DOHH2 (cell line): ENCODE measurements around the gene WAC.

Experiments
- CTCF ChIP-seq: fragments of 200-600 bp; sonication (generic); IDR thresholded peaks from one replicate; pipeline ENCODE4 v1.5.1; 2014; ENCODE audit warnings: antibody characterized with exemption, mild to moderate bottlenecking, low read depth, low read length; ENCODE audit not compliant: poor library complexity, severe bottlenecking
- EZH2phosphoT487 ChIP-seq: fragments of 200-600 bp; sonication (generic); IDR thresholded peaks from 2 replicates; pipeline ENCODE4 v1.6.1; 2017; ENCODE audit warnings: borderline replicate concordance, mild to moderate bottlenecking, antibody characterized with exemption, low read length, moderate library complexity, mixed read lengths

- TF ChIP-seq CTCF, result no peak
- no peak for TF ChIP-seq EZH2phosphoT487
These were observed 83.6 kb downstream of the WAC start for GRCh38 chr10:28616514-28616913.
